Measurements from ENCODE around the gene LGMN. TPM values are rescaled to one million over a fixed set of nuclear protein-coding genes. Genes with fewer than 3 reads are reported as not detected.

LGMN gene
- total and polyA plus RNA-seq, 2 experiments from 2014 or later: 130 to 169 TPM

- no peaks in the 10 kb centered on the region for H3K9me3 ChIP-seq (ENCODE audit: low read depth)
- no peak overlapping the region for H3K4me2 ChIP-seq
- WGBS (ENCODE audit: low lambda C conversion rate, missing lambda C conversion rate): 84% methylated on average over 4 of the region's 4 CpGs
- H3K27ac ChIP-seq: no peak overlapping the region
- H3K9me2 ChIP-seq (replicated peaks; ENCODE audit: insufficient read depth): no peaks in the 10 kb centered on the region
- no peak for DNase-seq (ENCODE audit: low spot score)
- no peaks in the 10 kb centered on the region for H3K27me3 ChIP-seq
- no peak overlapping the region for H3K4me3 ChIP-seq
- no peaks in the 10 kb centered on the region for H3K79me2 ChIP-seq
- H2AFZ ChIP-seq: no peak overlapping the region
- TF ChIP-seq CTCF (IDR thresholded peaks at IDR 0.05; ENCODE audit: poor library complexity) (no peak), EZH2phosphoT487 (IDR thresholded peaks at IDR 0.05; ENCODE audit: low read depth, severe bottlenecking, unreplicated experiment) (no peak), EZH2 (IDR thresholded peaks at IDR 0.05; ENCODE audit: borderline replicate concordance) (no peak)
- H4K20me1 ChIP-seq (ENCODE audit: insufficient read depth, poor library complexity, severe bottlenecking): no peaks in the 10 kb centered on the region
- no peaks in the 10 kb centered on the region for H3K36me3 ChIP-seq (replicated peaks; ENCODE audit: insufficient read depth, low read depth)
- H3K4me1 ChIP-seq (ENCODE audit: insufficient read depth): no peaks in the 10 kb centered on the region
These were observed 80.0 kb downstream of the LGMN start for GRCh38 chr14:92668276-92668973.

- H2AFZ ChIP-seq: no peak overlapping the region
These were observed 82.2 kb downstream of the LGMN start for GRCh38 chr14:92666251-92666650.

GRCh38 chr14:92665661-92666110 lies 82.7 kb downstream of the LGMN start:
- no peak for TF ChIP-seq EZH2phosphoT487 (IDR thresholded peaks at IDR 0.05; ENCODE audit: low read depth, severe bottlenecking, unreplicated experiment)
- no peaks in the 10 kb centered on the region for H3K27me3 ChIP-seq
- H3K79me2 ChIP-seq: no peaks in the 10 kb centered on the region
- no peak overlapping the region for H2AFZ ChIP-seq
- no peaks in the 10 kb centered on the region for H3K36me3 ChIP-seq (replicated peaks; ENCODE audit: insufficient read depth, low read depth)
- H3K4me1 ChIP-seq (ENCODE audit: insufficient read depth): no peaks in the 10 kb centered on the region
- H3K27ac ChIP-seq: no peak overlapping the region
- H4K20me1 ChIP-seq (ENCODE audit: insufficient read depth, poor library complexity, severe bottlenecking): no peaks in the 10 kb centered on the region
- 70% methylated on average over 8 of the region's 8 CpGs for WGBS (ENCODE audit: low lambda C conversion rate, missing lambda C conversion rate)
- H3K4me3 ChIP-seq: no peak overlapping the region
- H3K4me2 ChIP-seq: no peak overlapping the region
- H3K9me3 ChIP-seq (ENCODE audit: low read depth): no peaks in the 10 kb centered on the region
- no peaks in the 10 kb centered on the region for H3K9me2 ChIP-seq (replicated peaks; ENCODE audit: insufficient read depth)
- no peak for DNase-seq (ENCODE audit: low spot score)

More at GRCh38 chr14:92666251-92666650, 82.2 kb downstream of the LGMN start:
- Histone ChIP-seq H3K27ac (no peak overlapping the region), H3K4me2 (no peak overlapping the region), H4K20me1 (ENCODE audit: insufficient read depth, poor library complexity, severe bottlenecking) (no peaks in the 10 kb centered on the region), H3K4me1 (ENCODE audit: insufficient read depth) (no peaks in the 10 kb centered on the region), H3K27me3 (no peaks in the 10 kb centered on the region), H3K4me3 (no peak overlapping the region), H3K9me3 (ENCODE audit: low read depth) (no peaks in the 10 kb centered on the region), H3K9me2 (replicated peaks; ENCODE audit: insufficient read depth) (no peaks in the 10 kb centered on the region), H3K36me3 (replicated peaks; ENCODE audit: insufficient read depth, low read depth) (no peaks in the 10 kb centered on the region), H3K79me2 (no peaks in the 10 kb centered on the region)
- DNase-seq (ENCODE audit: low spot score): no peak
- TF ChIP-seq EZH2phosphoT487 (IDR thresholded peaks at IDR 0.05; ENCODE audit: low read depth, severe bottlenecking, unreplicated experiment) (no peak), EZH2 (IDR thresholded peaks at IDR 0.05; ENCODE audit: borderline replicate concordance) (no peak), CTCF (IDR thresholded peaks at IDR 0.05; ENCODE audit: poor library complexity) (no peak)
- 97% methylated on average over 9 of the region's 9 CpGs for WGBS (ENCODE audit: low lambda C conversion rate, missing lambda C conversion rate)

- no peak for DNase-seq (ENCODE audit: low spot score)
- Histone ChIP-seq H3K36me3 (replicated peaks; ENCODE audit: insufficient read depth, low read depth) (no peaks in the 10 kb centered on the region), H4K20me1 (ENCODE audit: insufficient read depth, poor library complexity, severe bottlenecking) (no peaks in the 10 kb centered on the region), H3K27me3 (no peaks in the 10 kb centered on the region), H3K4me1 (ENCODE audit: insufficient read depth) (no peaks in the 10 kb centered on the region), H3K9me3 (ENCODE audit: low read depth) (no peaks in the 10 kb centered on the region), H3K79me2 (no peaks in the 10 kb centered on the region), H3K9me2 (replicated peaks; ENCODE audit: insufficient read depth) (no peaks in the 10 kb centered on the region), H3K27ac (no peak overlapping the region), H2AFZ (no peak overlapping the region), H3K4me3 (no peak overlapping the region), H3K4me2 (no peak overlapping the region)
- no peak for TF ChIP-seq EZH2 (IDR thresholded peaks at IDR 0.05; ENCODE audit: borderline replicate concordance)
- no peak for TF ChIP-seq CTCF (IDR thresholded peaks at IDR 0.05; ENCODE audit: poor library complexity)
- TF ChIP-seq EZH2phosphoT487 (IDR thresholded peaks at IDR 0.05; ENCODE audit: low read depth, severe bottlenecking, unreplicated experiment): no peak
- 92% methylated on average over 7 of the region's 7 CpGs for WGBS (ENCODE audit: low lambda C conversion rate, missing lambda C conversion rate)
These were observed 85.4 kb downstream of the LGMN start for GRCh38 chr14:92663049-92663448.

All from hepatocyte (in vitro differentiated cells).